Measurements from ENCODE around the gene KCNK15. TPM values are rescaled to one million over a fixed set of nuclear protein-coding genes. Genes with fewer than 3 reads are reported as not detected.

KCNK15 gene
- total and polyA plus RNA-seq, 2 donors: 0.05 to 0.16 TPM

GRCh38 chr20:44728801-44729443, 16.7 kb upstream of the KCNK15 start:
- no peak overlapping the region for H3K4me3 ChIP-seq (ENCODE audit: low read length in 2 of 2)
- H3K27me3 ChIP-seq (ENCODE audit: control insufficient read depth in 2 of 2, insufficient read depth in 1 of 2, low read length in 1 of 2): peaks cover 0 to 7% of the 10 kb centered on the region in 2 donors
- no peak overlapping the region for H3K27ac ChIP-seq (ENCODE audit: low read depth in 1 of 2, low read length in 1 of 2)
- no peaks in the 10 kb centered on the region for H3K9me3 ChIP-seq (ENCODE audit: control insufficient read depth in 2 of 2, insufficient read depth in 1 of 2, low read length in 1 of 2)
- no peaks in the 10 kb centered on the region for H3K4me1 ChIP-seq (ENCODE audit: control insufficient read depth in 2 of 2, insufficient read depth in 2 of 2, low read length in 2 of 2)
- no peaks in the 10 kb centered on the region for H3K36me3 ChIP-seq (ENCODE audit: control insufficient read depth in 2 of 2, insufficient read depth in 2 of 2, low read length in 1 of 2)
- WGBS: 61% methylated on average over 9 of the region's 9 CpGs
- no peak for DNase-seq (ENCODE audit: low read depth in 6 of 9, low spot score in 9 of 9)

DNA sequence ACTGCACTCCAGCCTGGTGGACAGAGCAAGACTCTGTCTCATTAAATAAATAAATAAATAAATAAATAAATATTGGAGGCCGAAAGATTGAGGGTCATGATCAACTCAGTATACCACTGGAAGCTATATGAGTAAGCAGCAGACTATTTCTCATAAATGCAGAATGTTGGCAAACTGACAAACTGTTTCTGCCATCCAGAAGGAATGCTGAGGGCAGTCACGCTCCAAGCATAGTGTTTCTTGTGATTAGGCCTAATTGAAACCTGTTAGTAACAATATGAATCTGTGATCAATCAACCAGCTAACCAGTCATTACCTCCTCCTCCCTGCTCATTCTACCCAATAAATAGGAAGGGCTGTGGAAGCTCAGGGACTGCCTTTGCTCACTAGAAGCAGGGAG, 15.2 kb upstream of the KCNK15 start:
- Histone ChIP-seq H3K27me3 (ENCODE audit: control insufficient read depth in 2 of 2, insufficient read depth in 1 of 2, low read length in 1 of 2) (no peaks in the 10 kb centered on the region), H3K4me3 (ENCODE audit: low read length in 2 of 2) (no peak overlapping the region), H3K27ac (ENCODE audit: low read depth in 1 of 2, low read length in 1 of 2) (no peak overlapping the region), H3K36me3 (ENCODE audit: control insufficient read depth in 2 of 2, insufficient read depth in 2 of 2, low read length in 1 of 2) (no peaks in the 10 kb centered on the region), H3K9me3 (ENCODE audit: control insufficient read depth in 2 of 2, insufficient read depth in 1 of 2, low read length in 1 of 2) (no peaks in the 10 kb centered on the region), H3K4me1 (ENCODE audit: control insufficient read depth in 2 of 2, insufficient read depth in 2 of 2, low read length in 2 of 2) (no peaks in the 10 kb centered on the region)
- 98% methylated on average over 2 of the region's 2 CpGs for WGBS
- no peak for DNase-seq (ENCODE audit: low read depth in 6 of 9, low spot score in 9 of 9)

DNA sequence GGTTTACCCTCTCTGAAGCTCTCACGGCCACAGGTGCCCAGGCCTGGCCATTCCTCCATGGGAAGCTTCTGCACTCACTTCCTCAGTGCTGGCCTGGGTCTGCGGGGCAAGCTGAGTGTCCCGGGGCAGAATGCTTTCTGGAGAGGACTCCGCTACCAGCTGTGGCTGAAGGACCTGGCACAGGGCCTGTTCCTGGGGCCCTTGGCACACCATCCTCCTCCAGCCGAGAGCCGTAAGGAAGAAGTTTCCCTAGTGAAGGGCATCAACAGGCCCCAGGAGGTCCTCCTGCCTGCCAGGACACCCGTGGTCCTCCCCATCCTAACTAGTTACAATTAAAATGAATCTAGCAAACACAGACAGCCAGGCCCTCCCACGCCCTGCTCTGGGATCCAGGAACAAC, 14.0 kb upstream of the KCNK15 start:
- Histone ChIP-seq H3K36me3 (ENCODE audit: control insufficient read depth in 2 of 2, insufficient read depth in 2 of 2, low read length in 1 of 2) (no peaks in the 10 kb centered on the region), H3K9me3 (ENCODE audit: control insufficient read depth in 2 of 2, insufficient read depth in 1 of 2, low read length in 1 of 2) (peaks cover 0 to 3% of the 10 kb centered on the region in 2 donors), H3K4me3 (ENCODE audit: low read length in 2 of 2) (no peak overlapping the region), H3K4me1 (ENCODE audit: control insufficient read depth in 2 of 2, insufficient read depth in 2 of 2, low read length in 2 of 2) (peaks cover 0 to 3% of the 10 kb centered on the region in 2 donors), H3K27me3 (ENCODE audit: control insufficient read depth in 2 of 2, insufficient read depth in 1 of 2, low read length in 1 of 2) (no peaks in the 10 kb centered on the region), H3K27ac (ENCODE audit: low read depth in 1 of 2, low read length in 1 of 2) (no peak overlapping the region)
- WGBS: 95% methylated on average over 8 of the region's 8 CpGs
- no peak for DNase-seq (ENCODE audit: low read depth in 6 of 9, low spot score in 9 of 9)

GRCh38 chr20:44732327-44732726, 13.3 kb upstream of the KCNK15 start:
- H3K36me3 ChIP-seq (ENCODE audit: control insufficient read depth in 2 of 2, insufficient read depth in 2 of 2, low read length in 1 of 2): no peaks in the 10 kb centered on the region
- H3K27ac ChIP-seq (ENCODE audit: low read depth in 1 of 2, low read length in 1 of 2): no peak overlapping the region
- H3K4me3 ChIP-seq (ENCODE audit: low read length in 2 of 2): no peak overlapping the region
- H3K27me3 ChIP-seq (ENCODE audit: control insufficient read depth in 2 of 2, insufficient read depth in 1 of 2, low read length in 1 of 2): no peaks in the 10 kb centered on the region
- peaks cover 0 to 3% of the 10 kb centered on the region in 2 donors for H3K4me1 ChIP-seq (ENCODE audit: control insufficient read depth in 2 of 2, insufficient read depth in 2 of 2, low read length in 2 of 2)
- WGBS: 78% methylated on average over 6 of the region's 6 CpGs
- no peak for DNase-seq (ENCODE audit: low read depth in 6 of 9, low spot score in 9 of 9)
- H3K9me3 ChIP-seq (ENCODE audit: control insufficient read depth in 2 of 2, insufficient read depth in 1 of 2, low read length in 1 of 2): peaks cover 0 to 3% of the 10 kb centered on the region in 2 donors

- H3K4me1 ChIP-seq (ENCODE audit: control insufficient read depth in 2 of 2, insufficient read depth in 2 of 2, low read length in 2 of 2): peaks cover 0 to 3% of the 10 kb centered on the region in 2 donors
- no peak overlapping the region for H3K27ac ChIP-seq (ENCODE audit: low read depth in 1 of 2, low read length in 1 of 2)
- no peaks in the 10 kb centered on the region for H3K27me3 ChIP-seq (ENCODE audit: control insufficient read depth in 2 of 2, insufficient read depth in 1 of 2, low read length in 1 of 2)
- peaks cover 0 to 3% of the 10 kb centered on the region in 2 donors for H3K9me3 ChIP-seq (ENCODE audit: control insufficient read depth in 2 of 2, insufficient read depth in 1 of 2, low read length in 1 of 2)
- DNase-seq (ENCODE audit: low read depth in 6 of 9, low spot score in 9 of 9): peak in 8 of 9 donors; percentile 45 to 82 (median 61)
- WGBS: 35% methylated on average over 7 of the region's 7 CpGs
- H3K4me3 ChIP-seq (ENCODE audit: low read length in 2 of 2): no peak overlapping the region
- H3K36me3 ChIP-seq (ENCODE audit: control insufficient read depth in 2 of 2, insufficient read depth in 2 of 2, low read length in 1 of 2): no peaks in the 10 kb centered on the region
Measured at GRCh38 chr20:44733341-44734069, 12.2 kb upstream of the KCNK15 start.

DNA sequence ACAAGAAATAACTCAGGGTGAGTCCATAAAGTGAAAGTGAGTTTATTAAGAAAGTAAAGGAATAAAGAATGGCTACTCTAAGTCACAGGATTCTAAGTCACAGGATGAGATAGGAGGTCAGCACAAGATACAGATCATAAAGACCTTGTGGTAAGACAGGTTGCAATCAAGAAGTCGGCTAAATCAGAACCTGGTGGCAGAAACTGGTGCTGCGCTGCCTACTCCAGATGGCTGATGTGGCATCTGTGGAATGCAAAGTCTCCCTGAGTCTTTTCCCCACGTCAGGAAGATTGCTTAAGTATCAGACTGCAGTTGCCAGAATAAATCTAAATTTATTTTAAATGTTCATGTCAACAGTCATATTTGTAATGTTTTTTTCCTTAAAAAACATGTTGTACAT, 10.7 kb upstream of the KCNK15 start:
- 88% methylated on average over 3 of the region's 3 CpGs for WGBS
- peaks cover 0 to 3% of the 10 kb centered on the region in 2 donors for H3K9me3 ChIP-seq (ENCODE audit: control insufficient read depth in 2 of 2, insufficient read depth in 1 of 2, low read length in 1 of 2)
- H3K27me3 ChIP-seq (ENCODE audit: control insufficient read depth in 2 of 2, insufficient read depth in 1 of 2, low read length in 1 of 2): no peaks in the 10 kb centered on the region
- H3K4me3 ChIP-seq (ENCODE audit: low read length in 2 of 2): no peak overlapping the region
- no peaks in the 10 kb centered on the region for H3K36me3 ChIP-seq (ENCODE audit: control insufficient read depth in 2 of 2, insufficient read depth in 2 of 2, low read length in 1 of 2)
- peaks cover 0 to 3% of the 10 kb centered on the region in 2 donors for H3K4me1 ChIP-seq (ENCODE audit: control insufficient read depth in 2 of 2, insufficient read depth in 2 of 2, low read length in 2 of 2)
- no peak for DNase-seq (ENCODE audit: low read depth in 6 of 9, low spot score in 9 of 9)
- H3K27ac ChIP-seq (ENCODE audit: low read depth in 1 of 2, low read length in 1 of 2): no peak overlapping the region

DNA sequence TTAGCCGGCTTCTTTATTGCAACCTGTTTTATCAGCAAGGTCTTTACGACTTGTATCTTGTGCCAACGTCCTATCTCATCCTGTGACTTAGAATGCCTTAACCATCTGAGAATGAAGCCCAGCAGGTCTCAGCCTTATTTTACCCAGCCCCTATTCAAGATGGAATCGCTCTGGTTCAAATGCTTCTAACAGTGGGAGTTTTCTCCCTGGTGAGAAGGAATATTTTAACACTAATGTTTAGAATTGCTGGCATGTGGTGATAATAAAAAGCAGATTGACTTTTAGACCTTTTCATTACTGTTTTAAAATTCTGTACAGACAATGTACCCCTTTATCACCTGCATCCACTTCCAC, 9.9 kb upstream of the KCNK15 start:
- H3K36me3 ChIP-seq (ENCODE audit: control insufficient read depth in 2 of 2, insufficient read depth in 2 of 2, low read length in 1 of 2): no peaks in the 10 kb centered on the region
- no peak overlapping the region for H3K4me3 ChIP-seq (ENCODE audit: low read length in 2 of 2)
- no peaks in the 10 kb centered on the region for H3K27me3 ChIP-seq (ENCODE audit: control insufficient read depth in 2 of 2, insufficient read depth in 1 of 2, low read length in 1 of 2)
- peaks cover 0 to 3% of the 10 kb centered on the region in 2 donors for H3K9me3 ChIP-seq (ENCODE audit: control insufficient read depth in 2 of 2, insufficient read depth in 1 of 2, low read length in 1 of 2)
- WGBS: 97% methylated on average over 4 of the region's 4 CpGs
- no peak for DNase-seq (ENCODE audit: low read depth in 6 of 9, low spot score in 9 of 9)
- H3K27ac ChIP-seq (ENCODE audit: low read depth in 1 of 2, low read length in 1 of 2): no peak overlapping the region
- H3K4me1 ChIP-seq (ENCODE audit: control insufficient read depth in 2 of 2, insufficient read depth in 2 of 2, low read length in 2 of 2): peaks cover 0 to 3% of the 10 kb centered on the region in 2 donors

- H3K9me3 ChIP-seq (ENCODE audit: control insufficient read depth in 2 of 2, insufficient read depth in 1 of 2, low read length in 1 of 2): peaks cover 0 to 3% of the 10 kb centered on the region in 2 donors
- peaks cover 0 to 3% of the 10 kb centered on the region in 2 donors for H3K4me1 ChIP-seq (ENCODE audit: control insufficient read depth in 2 of 2, insufficient read depth in 2 of 2, low read length in 2 of 2)
- H3K4me3 ChIP-seq (ENCODE audit: low read length in 2 of 2): no peak overlapping the region
- H3K27me3 ChIP-seq (ENCODE audit: control insufficient read depth in 2 of 2, insufficient read depth in 1 of 2, low read length in 1 of 2): peaks cover 0 to 3% of the 10 kb centered on the region in 2 donors
- no peak overlapping the region for H3K27ac ChIP-seq (ENCODE audit: low read depth in 1 of 2, low read length in 1 of 2)
- DNase-seq (ENCODE audit: low read depth in 6 of 9, low spot score in 9 of 9): peak in 5 of 9 donors; percentile 28 to 75 (median 41)
- H3K36me3 ChIP-seq (ENCODE audit: control insufficient read depth in 2 of 2, insufficient read depth in 2 of 2, low read length in 1 of 2): no peaks in the 10 kb centered on the region
- WGBS: 69% methylated on average over 6 of the region's 6 CpGs
Measured at GRCh38 chr20:44736170-44737021, 9.3 kb upstream of the KCNK15 start.

GRCh38 chr20:44737116-44737515, 8.5 kb upstream of the KCNK15 start:
- H3K4me1 ChIP-seq (ENCODE audit: control insufficient read depth in 2 of 2, insufficient read depth in 2 of 2, low read length in 2 of 2): peaks cover 0 to 3% of the 10 kb centered on the region in 2 donors
- H3K4me3 ChIP-seq (ENCODE audit: low read length in 2 of 2): no peak overlapping the region
- no peak overlapping the region for H3K27ac ChIP-seq (ENCODE audit: low read depth in 1 of 2, low read length in 1 of 2)
- peaks cover 0 to 3% of the 10 kb centered on the region in 2 donors for H3K9me3 ChIP-seq (ENCODE audit: control insufficient read depth in 2 of 2, insufficient read depth in 1 of 2, low read length in 1 of 2)
- H3K27me3 ChIP-seq (ENCODE audit: control insufficient read depth in 2 of 2, insufficient read depth in 1 of 2, low read length in 1 of 2): peaks cover 0 to 6% of the 10 kb centered on the region in 2 donors
- DNase-seq (ENCODE audit: low read depth in 6 of 9, low spot score in 9 of 9): no peak
- 97% methylated on average over 4 of the region's 4 CpGs for WGBS
- no peaks in the 10 kb centered on the region for H3K36me3 ChIP-seq (ENCODE audit: control insufficient read depth in 2 of 2, insufficient read depth in 2 of 2, low read length in 1 of 2)

Data from thymus (tissue), 11 donors.